Measurements from ENCODE around the gene LYRM9.

LYRM9 gene

DNA sequence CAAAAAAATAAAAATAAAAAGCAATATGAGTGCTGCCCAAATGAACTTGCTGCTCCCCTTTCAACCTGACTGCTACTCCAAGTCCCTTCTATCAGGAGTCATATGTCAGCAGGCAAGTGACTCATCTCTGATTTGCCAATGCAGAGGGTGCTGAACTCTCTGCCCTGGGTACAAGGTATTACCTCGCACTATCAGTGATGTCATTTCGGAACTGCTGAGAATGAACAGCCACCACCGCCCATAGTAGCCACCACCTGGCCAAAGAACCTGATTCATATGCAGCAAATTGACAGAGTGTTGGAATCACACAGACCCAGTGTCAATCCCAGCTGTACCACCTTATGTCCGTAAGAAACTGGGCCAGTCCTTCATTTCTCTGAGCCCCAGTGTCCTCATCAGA lies 31.2 kb downstream of the LYRM9 start:
- TF ChIP-seq EP300 (IDR thresholded peaks at IDR 0.05; ENCODE audit: borderline replicate concordance) (no peak), FOXM1 (IDR thresholded peaks at IDR 0.05; ENCODE audit: borderline replicate concordance, low read depth) (no peak), TEAD4 (IDR thresholded peaks at IDR 0.05) (no peak), RAD21 (IDR thresholded peaks at IDR 0.05; ENCODE audit: low read depth) (no peak), CEBPB (IDR thresholded peaks at IDR 0.05) (no peak), EGR1 (IDR thresholded peaks at IDR 0.05) (no peak), REST (IDR thresholded peaks at IDR 0.05; ENCODE audit: low read depth) (no peak), TCF12 (IDR thresholded peaks at IDR 0.05; ENCODE audit: low read depth) (no peak), YY1 (IDR thresholded peaks at IDR 0.05; ENCODE audit: low read depth) (no peak), TAF1 (IDR thresholded peaks at IDR 0.05; ENCODE audit: low read depth) (no peak), NFIC (IDR thresholded peaks at IDR 0.05) (no peak), CREB1 (IDR thresholded peaks at IDR 0.05; ENCODE audit: low read depth) (no peak), ZBTB7A (IDR thresholded peaks at IDR 0.05; ENCODE audit: low read depth) (no peak)
- TF ChIP-seq, protein P1, sequence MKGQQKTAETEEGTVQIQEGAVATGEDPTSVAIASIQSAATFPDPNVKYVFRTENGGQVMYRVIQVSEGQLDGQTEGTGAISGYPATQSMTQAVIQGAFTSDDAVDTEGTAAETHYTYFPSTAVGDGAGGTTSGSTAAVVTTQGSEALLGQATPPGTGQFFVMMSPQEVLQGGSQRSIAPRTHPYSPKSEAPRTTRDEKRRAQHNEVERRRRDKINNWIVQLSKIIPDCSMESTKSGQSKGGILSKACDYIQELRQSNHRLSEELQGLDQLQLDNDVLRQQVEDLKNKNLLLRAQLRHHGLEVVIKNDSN (IDR thresholded peaks at IDR 0.05) = no peak
- TF ChIP-seq, protein P2, sequence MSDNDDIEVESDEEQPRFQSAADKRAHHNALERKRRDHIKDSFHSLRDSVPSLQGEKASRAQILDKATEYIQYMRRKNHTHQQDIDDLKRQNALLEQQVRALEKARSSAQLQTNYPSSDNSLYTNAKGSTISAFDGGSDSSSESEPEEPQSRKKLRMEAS (IDR thresholded peaks at IDR 0.05) = no peak

DNA sequence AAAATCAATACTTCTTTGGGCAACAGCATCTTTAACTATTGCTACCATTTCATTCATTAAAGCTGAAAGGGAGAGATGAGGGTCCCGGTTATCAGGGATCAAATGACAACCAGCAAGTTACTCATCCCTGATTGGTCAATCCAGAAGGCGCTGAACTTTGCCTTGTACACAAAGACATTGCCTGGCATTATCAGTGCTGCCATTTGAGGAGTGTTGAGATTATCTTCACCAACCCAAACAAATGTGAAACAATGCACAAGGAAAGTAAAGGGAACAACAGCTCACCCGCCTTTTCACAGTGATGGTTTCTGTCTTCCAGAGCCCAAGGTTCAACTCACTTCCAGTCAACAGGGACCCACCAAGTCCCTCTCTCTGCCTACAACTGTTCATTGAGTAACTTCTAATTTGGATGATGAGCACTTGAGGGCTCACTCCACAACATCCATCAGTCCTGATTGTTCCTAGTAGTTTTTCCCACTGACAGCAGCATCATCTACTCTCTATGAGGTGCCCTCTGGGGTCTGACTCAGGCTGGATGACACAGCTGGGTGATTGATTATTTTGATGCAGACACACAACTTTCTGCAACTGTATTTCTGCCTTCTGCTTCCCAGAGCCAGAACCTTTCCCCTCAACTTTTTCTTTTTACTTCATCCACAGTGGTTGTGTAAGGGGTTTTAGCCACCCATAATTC lies 32.0 kb downstream of the LYRM9 start:
- TF ChIP-seq, protein P1 (IDR thresholded peaks at IDR 0.05) = no peak
- no peak for TF ChIP-seq CREB1 (IDR thresholded peaks at IDR 0.05; ENCODE audit: low read depth)
- no peak for TF ChIP-seq NFIC (IDR thresholded peaks at IDR 0.05)
- TF ChIP-seq EGR1 (IDR thresholded peaks at IDR 0.05) = no peak
- no peak for TF ChIP-seq ZBTB7A (IDR thresholded peaks at IDR 0.05; ENCODE audit: low read depth)
- TF ChIP-seq TEAD4 (IDR thresholded peaks at IDR 0.05) = no peak
- no peak for TF ChIP-seq FOXM1 (IDR thresholded peaks at IDR 0.05; ENCODE audit: borderline replicate concordance, low read depth)

DNA sequence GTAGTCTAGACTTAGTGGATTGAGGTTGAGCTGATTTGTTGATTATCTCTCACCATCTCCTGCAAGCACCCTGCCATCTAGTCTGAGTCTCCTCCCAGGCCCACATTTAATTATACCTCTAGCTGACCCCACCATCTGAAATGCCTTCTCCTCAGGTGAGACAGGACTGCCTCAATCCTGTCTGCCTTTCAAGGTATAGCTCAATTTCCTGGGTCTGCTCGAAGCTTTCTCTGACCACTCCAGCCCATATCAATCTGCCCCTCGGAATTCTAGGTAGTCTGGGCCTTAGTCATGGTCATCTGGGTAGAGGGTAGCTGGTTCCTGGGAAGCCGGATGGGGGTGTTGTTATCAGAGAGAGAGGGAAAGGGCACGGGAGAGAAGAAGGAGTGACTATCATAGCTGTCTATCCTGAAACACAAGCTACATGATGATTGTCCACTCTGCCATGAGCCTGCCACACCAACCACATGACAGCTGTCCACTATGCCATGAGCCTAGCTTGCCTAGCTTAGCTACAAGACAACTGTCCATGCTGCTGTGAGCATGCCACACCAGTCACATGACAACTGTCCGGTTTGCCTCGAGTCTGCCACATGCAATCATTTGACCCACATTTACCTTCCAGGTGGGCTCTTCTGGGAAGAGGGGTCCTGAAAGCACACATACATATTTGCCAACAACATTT lies 34.4 kb downstream of the LYRM9 start:
- TF ChIP-seq FOXM1 (IDR thresholded peaks at IDR 0.05; ENCODE audit: borderline replicate concordance, low read depth) (no peak), TCF12 (IDR thresholded peaks at IDR 0.05; ENCODE audit: low read depth) (no peak), TAF1 (IDR thresholded peaks at IDR 0.05; ENCODE audit: low read depth) (no peak), NFIC (IDR thresholded peaks at IDR 0.05) (no peak), RAD21 (IDR thresholded peaks at IDR 0.05; ENCODE audit: low read depth) (no peak), EP300 (IDR thresholded peaks at IDR 0.05; ENCODE audit: borderline replicate concordance) (no peak)
- TF ChIP-seq, protein P2 (IDR thresholded peaks at IDR 0.05) = no peak

DNA sequence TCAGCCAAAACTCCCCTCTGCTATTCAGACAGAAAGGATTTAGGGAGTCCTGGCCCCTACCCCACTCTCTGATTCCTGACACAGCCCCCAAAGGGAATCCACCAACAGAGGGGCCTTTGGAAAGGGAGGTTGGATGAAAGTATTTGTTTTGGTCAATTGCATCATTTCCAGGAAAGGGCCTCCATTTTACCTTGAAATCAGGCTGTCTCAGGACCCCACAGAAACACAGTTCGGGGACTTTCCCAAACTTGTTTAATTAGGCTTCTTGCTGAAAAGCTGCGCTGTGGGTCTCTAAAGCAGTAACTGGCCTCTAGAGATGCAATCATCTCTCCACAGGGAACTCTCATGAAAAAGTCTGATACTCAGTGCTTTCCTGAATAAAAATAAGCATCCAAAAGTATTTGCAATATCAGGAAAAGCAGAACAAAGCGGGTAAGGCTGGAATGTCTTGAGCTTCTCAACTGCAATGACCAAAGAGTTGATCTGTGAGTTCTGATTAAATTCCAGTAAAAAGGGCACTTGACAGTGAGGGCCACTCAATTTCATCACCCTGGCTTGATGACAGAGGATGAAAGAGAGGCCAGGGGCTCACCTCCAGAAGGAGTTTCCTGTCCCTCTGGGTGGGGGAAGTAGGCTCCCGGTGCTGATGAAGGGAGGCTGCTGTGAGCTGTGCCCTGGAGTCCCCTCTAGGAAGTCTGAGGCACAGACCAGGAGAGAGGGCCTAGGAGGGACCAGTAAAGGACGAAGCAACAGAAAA lies 36.3 kb downstream of the LYRM9 start:
- no peak for TF ChIP-seq REST (IDR thresholded peaks at IDR 0.05; ENCODE audit: low read depth)
- TF ChIP-seq, protein P2 (IDR thresholded peaks at IDR 0.05) = no peak
- TF ChIP-seq ZBTB7A (IDR thresholded peaks at IDR 0.05; ENCODE audit: low read depth) = no peak
- TF ChIP-seq CREB1 (IDR thresholded peaks at IDR 0.05; ENCODE audit: low read depth) = no peak
- TF ChIP-seq EP300 (IDR thresholded peaks at IDR 0.05; ENCODE audit: borderline replicate concordance) = no peak
- TF ChIP-seq RAD21 (IDR thresholded peaks at IDR 0.05; ENCODE audit: low read depth) = no peak
- TF ChIP-seq NFIC (IDR thresholded peaks at IDR 0.05) = no peak
- TF ChIP-seq YY1 (IDR thresholded peaks at IDR 0.05; ENCODE audit: low read depth) = no peak

GRCh38 chr17:27855454-27855853 lies 37.7 kb downstream of the LYRM9 start:
- TF ChIP-seq YY1 (IDR thresholded peaks at IDR 0.05; ENCODE audit: low read depth) (no peak), NFIC (IDR thresholded peaks at IDR 0.05) (no peak), REST (IDR thresholded peaks at IDR 0.05; ENCODE audit: low read depth) (no peak), TEAD4 (IDR thresholded peaks at IDR 0.05) (no peak), CREB1 (IDR thresholded peaks at IDR 0.05; ENCODE audit: low read depth) (no peak), FOXM1 (IDR thresholded peaks at IDR 0.05; ENCODE audit: borderline replicate concordance, low read depth) (no peak), ZBTB7A (IDR thresholded peaks at IDR 0.05; ENCODE audit: low read depth) (no peak), CEBPB (IDR thresholded peaks at IDR 0.05) (no peak), EGR1 (IDR thresholded peaks at IDR 0.05) (no peak), EP300 (IDR thresholded peaks at IDR 0.05; ENCODE audit: borderline replicate concordance) (no peak)
- TF ChIP-seq, protein P1 (IDR thresholded peaks at IDR 0.05) = no peak
- TF ChIP-seq, protein P2 (IDR thresholded peaks at IDR 0.05) = no peak
